Neural cell (in vitro differentiated cells): ENCODE data around the gene CELF4. TPM values are rescaled to one million over a fixed set of nuclear protein-coding genes. Genes with fewer than 3 reads are reported as not detected.

Experiments used
- H2AFZ ChIP-seq: fragments of 200-600, 300-800 bp; sonication (generic), shearing (Covaris generic); 2 replicates; pipeline ENCODE4 v1.6.0; 2014; ENCODE audit warnings: low read depth, mild to moderate bottlenecking, antibody characterized with exemption, low read length, moderate library complexity
- H3F3A ChIP-seq: fragments of 200-600 bp; shearing (Covaris generic); 2 replicates; pipeline ENCODE4 v1.6.1; 2016; ENCODE audit warnings: mild to moderate bottlenecking, moderate library complexity, mixed read lengths, antibody characterized with exemption, low read length; ENCODE audit not compliant: insufficient read depth, poor library complexity, severe bottlenecking
- H3K27ac ChIP-seq: fragments of 200-600, 300-800 bp; sonication (generic), shearing (Covaris generic); 2 replicates; pipeline ENCODE4 v1.5.1; 2014; ENCODE audit warnings: mild to moderate bottlenecking, low read length, moderate library complexity
- H3K27me3 ChIP-seq: fragments of 300-800, 200-600 bp; sonication (generic), shearing (Covaris generic); 2 replicates; pipeline ENCODE4 v1.6.0; 2014; ENCODE audit warnings: mild to moderate bottlenecking, low read depth, low read length, moderate library complexity; ENCODE audit not compliant: insufficient read depth
- H3K36me3 ChIP-seq: fragments of 300-800, 200-600 bp; sonication (generic), shearing (Covaris generic); 2 replicates; pipeline ENCODE4 v1.5.1; 2014; ENCODE audit warnings: mild to moderate bottlenecking, antibody characterized with exemption, low read length, moderate library complexity; ENCODE audit not compliant: insufficient read depth
- H3K4me2 ChIP-seq: fragments of 300-800, 200-600 bp; sonication (generic), shearing (Covaris generic); 2 replicates; pipeline ENCODE4 v1.6.0; 2014; ENCODE audit warnings: mild to moderate bottlenecking, low read length
- H3K4me3 ChIP-seq: fragments of 300-800, 200-600 bp; sonication (generic), shearing (Covaris generic); 2 replicates; pipeline ENCODE4 v1.5.1; 2014; ENCODE audit warnings: mild to moderate bottlenecking, low read length, moderate library complexity
- H3K79me2 ChIP-seq: fragments of 200-600 bp; shearing (Covaris generic); replicated peaks from 2 replicates; pipeline ENCODE4 v1.6.0; 2014; ENCODE audit warnings: mild to moderate bottlenecking, low read length, moderate library complexity; ENCODE audit not compliant: insufficient read depth
- H3K9ac ChIP-seq: fragments of 300-800, 200-600 bp; sonication (generic), shearing (Covaris generic); 2 replicates; pipeline ENCODE4 v1.6.1; 2016; ENCODE audit warnings: mild to moderate bottlenecking, low read length, mixed read lengths
- H3K9me2 ChIP-seq: fragments of 200-600 bp; shearing (Covaris generic); 2 replicates; pipeline ENCODE4 v1.6.1; 2016; ENCODE audit warnings: mild to moderate bottlenecking, low read length, mixed read lengths; ENCODE audit not compliant: insufficient read depth
- H3K9me3 ChIP-seq: fragments of 200-600, 300-800 bp; sonication (generic), shearing (Covaris generic); 2 replicates; pipeline ENCODE4 v1.6.1; 2016; ENCODE audit warnings: mild to moderate bottlenecking, mixed run types, low read length, moderate library complexity, mixed read lengths
- H4K20me1 ChIP-seq: fragments of 200-600 bp; shearing (Covaris generic); 2 replicates; pipeline ENCODE4 v1.6.1; 2016; ENCODE audit warnings: mild to moderate bottlenecking, mixed run types; ENCODE audit not compliant: insufficient read depth
- EP300 ChIP-seq: fragments of 450-650 bp; conservative IDR thresholded peaks from 2 replicates; pipeline ENCODE4 v1.6.1; 2014; ENCODE audit warnings: antibody characterized with exemption, mild to moderate bottlenecking, moderate library complexity; ENCODE audit not compliant: poor library complexity, severe bottlenecking
- EZH2 ChIP-seq: fragments of 200-600, 300-800 bp; shearing (Covaris generic), sonication (generic); IDR thresholded peaks from 2 replicates; pipeline ENCODE4 v1.6.1; 2014; ENCODE audit warnings: antibody characterized with exemption, low read length, borderline replicate concordance, mild to moderate bottlenecking; ENCODE audit not compliant: insufficient read depth, poor library complexity, severe bottlenecking
- MXI1 ChIP-seq: fragments of 450-650 bp; conservative IDR thresholded peaks from 2 replicates; pipeline ENCODE4 v1.6.1; 2014; ENCODE audit warnings: antibody characterized with exemption, mild to moderate bottlenecking; ENCODE audit not compliant: poor library complexity, severe bottlenecking
- POLR2AphosphoS5 ChIP-seq: IDR thresholded peaks from 2 replicates; pipeline ENCODE4 v1.6.1; 2012
- RAD21 ChIP-seq: fragments of 450-650 bp; conservative IDR thresholded peaks from 2 replicates; pipeline ENCODE4 v1.6.1; 2014; ENCODE audit warnings: antibody characterized with exemption, mild to moderate bottlenecking, moderate library complexity
- REST ChIP-seq: IDR thresholded peaks from 2 replicates; pipeline ENCODE4 v1.6.1; 2012; ENCODE audit warnings: borderline replicate concordance
- SMC3 ChIP-seq: fragments of 450-650 bp; conservative IDR thresholded peaks from 2 replicates; pipeline ENCODE4 v1.6.1; 2014; ENCODE audit warnings: antibody characterized with exemption, mild to moderate bottlenecking, moderate library complexity; ENCODE audit not compliant: poor library complexity
- TAF1 ChIP-seq: IDR thresholded peaks from 2 replicates; pipeline ENCODE4 v1.6.1; 2012; ENCODE audit warnings: low read depth
- polyA plus RNA-seq: library from polyadenylated mRNA; depleted of rRNA; stranded (reverse); fragments of >200 nt; gene quantifications from 2 replicates; pipeline ENCODE4 v1.2.3, GENCODE V29; 2014
- TF ChIP-seq, protein P1 (sequence below): fragments of 450-650 bp; IDR thresholded peaks from 2 replicates; pipeline ENCODE4 v1.5.1; 2014; ENCODE audit warnings: antibody characterized with exemption, mild to moderate bottlenecking, moderate library complexity; ENCODE audit not compliant: poor library complexity, severe bottlenecking

The CELF4 gene
- polyA plus RNA-seq, 1 donor from 2014 or later = 191 TPM

DNA sequence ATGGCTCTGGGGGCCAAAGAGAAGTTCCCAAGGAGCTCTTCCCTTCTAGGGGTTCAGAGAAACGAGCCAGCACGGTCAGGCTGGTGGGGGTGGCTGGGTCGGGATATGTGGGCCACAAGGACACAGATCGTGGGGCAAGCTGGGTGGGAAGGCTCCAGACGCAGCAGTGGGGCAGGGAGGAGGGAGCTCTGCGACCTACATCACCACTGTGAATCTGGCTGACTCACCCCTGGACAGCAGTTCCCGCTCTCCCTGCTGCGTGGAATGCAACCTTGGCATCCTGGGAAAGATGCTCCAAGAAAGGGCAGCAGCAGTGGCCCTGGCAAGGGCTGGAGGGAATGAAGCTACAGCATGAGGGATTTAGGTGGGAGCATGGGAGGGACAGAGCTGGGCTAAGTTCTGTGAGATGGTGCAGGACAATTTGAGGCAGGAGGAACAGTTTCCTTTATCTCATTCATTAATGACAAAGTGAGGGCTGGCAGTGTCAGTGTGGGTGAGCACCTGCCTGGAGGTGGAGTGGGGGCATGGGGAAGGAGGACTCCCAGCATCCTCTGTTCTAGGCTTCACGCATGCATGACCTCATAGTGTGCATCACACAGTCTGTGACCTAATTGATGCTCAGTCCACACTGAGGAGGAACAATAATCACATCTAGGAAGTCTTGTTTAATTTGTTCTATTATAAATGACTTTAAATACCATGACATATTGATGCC lies 25.0 kb downstream of the CELF4 start:
- TF ChIP-seq TAF1 = no peak
- no peak for TF ChIP-seq REST
- no peak for TF ChIP-seq POLR2AphosphoS5
- no peak for TF ChIP-seq MXI1
- TF ChIP-seq, protein P1, sequence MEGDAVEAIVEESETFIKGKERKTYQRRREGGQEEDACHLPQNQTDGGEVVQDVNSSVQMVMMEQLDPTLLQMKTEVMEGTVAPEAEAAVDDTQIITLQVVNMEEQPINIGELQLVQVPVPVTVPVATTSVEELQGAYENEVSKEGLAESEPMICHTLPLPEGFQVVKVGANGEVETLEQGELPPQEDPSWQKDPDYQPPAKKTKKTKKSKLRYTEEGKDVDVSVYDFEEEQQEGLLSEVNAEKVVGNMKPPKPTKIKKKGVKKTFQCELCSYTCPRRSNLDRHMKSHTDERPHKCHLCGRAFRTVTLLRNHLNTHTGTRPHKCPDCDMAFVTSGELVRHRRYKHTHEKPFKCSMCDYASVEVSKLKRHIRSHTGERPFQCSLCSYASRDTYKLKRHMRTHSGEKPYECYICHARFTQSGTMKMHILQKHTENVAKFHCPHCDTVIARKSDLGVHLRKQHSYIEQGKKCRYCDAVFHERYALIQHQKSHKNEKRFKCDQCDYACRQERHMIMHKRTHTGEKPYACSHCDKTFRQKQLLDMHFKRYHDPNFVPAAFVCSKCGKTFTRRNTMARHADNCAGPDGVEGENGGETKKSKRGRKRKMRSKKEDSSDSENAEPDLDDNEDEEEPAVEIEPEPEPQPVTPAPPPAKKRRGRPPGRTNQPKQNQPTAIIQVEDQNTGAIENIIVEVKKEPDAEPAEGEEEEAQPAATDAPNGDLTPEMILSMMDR = no peak
- TF ChIP-seq EZH2 = no peak
- no peak for TF ChIP-seq EP300
- no peak for TF ChIP-seq RAD21
- TF ChIP-seq SMC3 = no peak
- Histone ChIP-seq H4K20me1 (peaks cover 27% of the 10 kb centered on the region), H3F3A (no peaks in the 10 kb centered on the region), H3K36me3 (no peaks in the 10 kb centered on the region), H2AFZ (no peak overlapping the region), H3K9me3 (no peaks in the 10 kb centered on the region), H3K9ac (no peak overlapping the region), H3K27ac (no peak overlapping the region), H3K79me2 (peaks cover 45% of the 10 kb centered on the region), H3K27me3 (no peaks in the 10 kb centered on the region), H3K9me2 (no peaks in the 10 kb centered on the region), H3K4me3 (no peak overlapping the region), H3K4me2 (no peak overlapping the region)

DNA sequence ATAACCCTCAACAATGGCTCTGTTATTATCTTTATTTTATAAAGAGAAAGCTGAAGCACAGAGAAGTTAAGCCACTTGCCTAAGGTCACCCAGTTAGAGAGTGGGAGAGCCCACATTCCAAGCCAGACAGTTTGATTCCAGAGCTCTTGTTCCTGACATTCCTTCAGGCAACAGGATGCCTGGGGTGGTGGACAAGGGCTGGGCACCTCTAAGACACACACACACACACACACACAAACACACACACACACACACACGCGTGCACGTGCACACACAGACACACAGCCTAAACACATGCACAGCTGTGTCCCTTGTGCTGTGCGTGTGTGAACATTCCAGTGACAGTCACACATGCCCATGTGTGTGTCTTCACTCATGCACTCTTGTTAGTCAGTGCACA lies 26.4 kb downstream of the CELF4 start:
- Histone ChIP-seq H3K27me3 (no peaks in the 10 kb centered on the region), H3K27ac (peak overlapping the region; percentile 58), H3K4me3 (peak overlapping the region; percentile 55), H3K4me2 (no peak overlapping the region), H4K20me1 (peaks cover 25% of the 10 kb centered on the region), H2AFZ (no peak overlapping the region), H3F3A (peaks cover 3% of the 10 kb centered on the region), H3K36me3 (no peaks in the 10 kb centered on the region), H3K9ac (peak overlapping the region; percentile 53), H3K79me2 (peaks cover 45% of the 10 kb centered on the region), H3K9me3 (no peaks in the 10 kb centered on the region), H3K9me2 (no peaks in the 10 kb centered on the region)
- TF ChIP-seq REST (no peak), MXI1 (no peak), POLR2AphosphoS5 (no peak), SMC3 (no peak), EP300 (no peak), RAD21 (no peak), TAF1 (no peak), EZH2 (no peak)
- TF ChIP-seq, protein P1 = no peak
